Measurements from ENCODE around the gene HMGXB3.
"Not testable (repeated sequence)": the region's sequence is repeated elsewhere in the genome, so short reads cannot be mapped to it uniquely, and the experiment has no call there.

Gene HMGXB3

DNA sequence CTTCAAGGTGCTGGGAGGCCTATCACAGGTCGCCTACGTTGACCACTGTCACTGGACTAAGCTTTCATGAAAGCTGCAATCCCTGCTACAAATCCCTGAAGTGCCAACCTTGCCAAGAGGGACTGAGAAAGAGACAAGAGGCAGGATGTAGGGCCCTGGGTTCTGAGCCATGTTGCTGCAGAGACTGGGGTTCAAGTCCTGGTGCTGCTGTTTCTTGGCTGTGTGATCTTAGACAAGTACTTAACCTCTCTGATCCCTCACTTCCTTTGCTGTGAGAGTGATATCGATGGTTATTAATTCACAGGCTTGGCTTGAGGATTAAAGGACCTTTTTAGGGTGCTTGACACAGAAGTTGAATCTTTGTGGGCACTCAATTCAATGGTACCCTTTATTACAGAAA, 70.3 kb downstream of the HMGXB3 start:
- DNase-seq = no peak

DNA sequence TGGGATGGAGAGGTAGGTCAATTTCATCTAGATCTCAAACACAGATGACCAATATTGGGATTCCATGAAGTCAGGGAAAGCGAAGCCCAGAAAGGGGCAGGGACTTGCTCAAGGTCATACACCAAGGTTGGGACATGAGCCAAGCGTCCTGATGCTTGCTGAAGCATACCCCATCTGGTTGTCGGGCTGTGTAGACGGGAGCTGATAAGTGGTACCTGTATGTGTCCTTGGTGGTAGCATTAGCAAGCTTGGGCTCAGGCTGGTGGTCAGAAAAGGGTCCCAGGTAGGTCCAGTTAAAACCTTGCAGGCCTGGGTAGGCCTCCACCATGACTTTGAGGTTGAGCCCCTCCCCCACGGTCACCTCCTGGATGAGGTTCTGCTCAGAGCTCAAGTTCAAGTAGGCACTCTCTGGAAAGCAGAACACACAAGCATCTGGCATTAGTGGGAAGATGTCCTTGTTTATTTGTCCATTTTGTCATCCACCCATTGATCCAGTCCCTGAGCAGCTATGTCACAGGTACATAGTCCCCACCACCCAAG, 72.6 kb downstream of the HMGXB3 start:
- no peak for DNase-seq

DNA sequence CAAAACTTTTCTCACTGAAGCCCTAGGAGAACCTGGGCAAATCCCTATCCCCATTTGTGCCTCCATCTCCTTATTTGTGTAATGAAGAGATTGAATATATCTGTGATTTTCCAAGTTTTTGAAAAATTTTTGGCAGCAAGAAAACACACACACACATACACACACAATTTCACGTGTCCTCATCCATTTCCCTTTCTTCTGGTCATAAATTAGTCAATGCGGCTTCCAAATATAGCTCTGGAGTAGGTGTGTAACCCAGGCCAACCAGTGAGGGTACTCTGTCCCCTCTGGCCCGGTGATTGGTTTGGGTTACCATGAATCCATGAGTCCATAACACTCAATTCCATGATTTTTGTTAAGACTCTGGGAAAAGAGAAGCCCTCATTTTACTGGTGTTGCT, 73.1 kb downstream of the HMGXB3 start:
- DNase-seq = no peak

DNA sequence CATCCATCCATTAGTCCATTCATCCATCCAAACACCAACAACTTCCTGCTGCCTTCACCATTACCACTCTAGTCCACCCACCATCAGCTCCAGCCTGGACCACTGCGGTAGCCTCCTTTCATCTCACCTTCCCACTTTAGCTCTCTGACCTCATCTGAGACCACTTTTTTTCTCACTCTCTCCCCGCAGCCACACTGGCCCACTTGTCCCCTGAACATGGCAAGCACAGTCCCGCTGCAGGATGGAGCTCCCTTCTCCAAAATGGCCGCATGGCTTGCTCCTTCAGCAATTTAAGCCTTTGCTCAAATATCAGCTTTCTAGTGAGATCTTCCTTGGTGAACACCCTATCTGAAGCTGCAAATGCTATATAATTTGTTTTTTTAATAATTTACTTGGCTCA, 74.7 kb downstream of the HMGXB3 start:
- DNase-seq = no peak

DNA sequence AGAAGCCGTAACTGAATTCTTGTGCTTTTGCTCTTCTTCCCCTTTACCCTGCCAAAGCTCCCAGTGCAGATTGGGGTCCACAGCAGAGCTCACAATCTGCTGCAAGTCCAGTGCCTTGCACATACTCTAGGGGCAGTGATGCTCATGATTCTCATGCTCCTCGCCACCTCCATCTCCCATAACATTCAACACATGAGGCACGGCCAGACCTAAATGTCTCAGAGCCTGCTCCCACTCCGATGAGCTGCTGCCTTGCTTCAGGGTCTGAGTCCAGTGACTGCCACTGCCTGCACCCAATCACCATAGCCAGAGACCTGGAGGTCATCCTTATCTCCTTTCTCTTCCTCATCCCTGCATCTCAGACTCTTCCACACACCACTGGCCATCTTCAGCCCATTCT, 75.3 kb downstream of the HMGXB3 start:
- no peak for DNase-seq

DNA sequence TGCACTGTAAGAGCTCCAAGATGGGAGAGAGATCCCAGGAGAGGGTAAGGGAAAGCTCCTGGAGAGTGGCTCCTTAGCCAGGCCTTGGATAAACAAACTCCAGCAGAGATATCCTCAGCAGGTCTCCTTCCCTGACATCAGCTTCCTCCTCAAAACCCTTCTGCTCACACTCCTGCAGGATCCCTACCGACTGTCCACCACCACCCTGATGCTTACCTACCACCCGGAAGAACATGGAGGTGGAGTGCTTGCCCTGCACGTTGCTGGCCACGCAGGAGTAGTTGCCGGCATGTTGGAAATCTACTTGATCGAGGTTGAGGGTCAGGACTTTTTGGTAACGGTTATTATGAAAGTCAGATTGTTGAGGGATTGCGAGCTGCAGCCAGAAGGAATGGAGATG, 76.5 kb downstream of the HMGXB3 start:
- no peak for DNase-seq

DNA sequence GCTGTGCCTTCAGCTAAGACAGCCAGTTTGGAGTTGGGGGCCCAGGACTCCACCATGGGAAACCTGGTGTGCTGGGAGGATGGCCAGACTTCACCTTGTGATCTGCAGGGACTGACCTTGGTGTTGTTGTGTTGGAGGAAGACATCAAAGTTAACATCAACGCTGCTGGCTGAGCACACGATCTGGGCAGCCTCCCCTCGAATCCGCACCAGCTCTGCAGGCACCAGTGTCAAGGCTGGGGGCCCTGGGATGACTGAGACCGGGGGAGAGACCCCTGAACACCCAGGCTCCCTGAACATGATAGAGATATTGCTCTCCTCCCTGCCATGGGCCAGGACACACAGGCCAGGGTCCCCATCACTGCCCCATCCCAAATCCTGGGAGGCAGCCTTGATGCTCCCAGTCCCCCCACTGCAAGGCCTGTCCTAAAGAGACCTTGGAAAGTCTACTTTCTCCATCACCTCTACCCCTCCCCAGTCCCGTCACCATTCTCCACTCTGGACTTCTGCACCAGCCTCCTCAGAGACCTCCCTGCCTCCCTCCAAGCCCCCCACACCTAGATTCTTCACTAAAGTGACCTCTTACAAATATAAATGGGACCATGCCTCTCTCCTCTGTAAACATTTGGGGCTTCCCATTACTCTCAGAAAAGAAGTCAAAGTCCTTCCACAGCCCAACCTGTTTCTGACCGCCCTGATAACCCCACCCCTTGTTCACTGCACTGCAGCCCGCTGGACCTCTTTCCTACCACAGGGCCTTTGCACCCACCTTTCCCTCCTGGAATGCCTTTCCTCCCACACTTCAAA, 77.7 kb downstream of the HMGXB3 start:
- no peak for DNase-seq

DNA sequence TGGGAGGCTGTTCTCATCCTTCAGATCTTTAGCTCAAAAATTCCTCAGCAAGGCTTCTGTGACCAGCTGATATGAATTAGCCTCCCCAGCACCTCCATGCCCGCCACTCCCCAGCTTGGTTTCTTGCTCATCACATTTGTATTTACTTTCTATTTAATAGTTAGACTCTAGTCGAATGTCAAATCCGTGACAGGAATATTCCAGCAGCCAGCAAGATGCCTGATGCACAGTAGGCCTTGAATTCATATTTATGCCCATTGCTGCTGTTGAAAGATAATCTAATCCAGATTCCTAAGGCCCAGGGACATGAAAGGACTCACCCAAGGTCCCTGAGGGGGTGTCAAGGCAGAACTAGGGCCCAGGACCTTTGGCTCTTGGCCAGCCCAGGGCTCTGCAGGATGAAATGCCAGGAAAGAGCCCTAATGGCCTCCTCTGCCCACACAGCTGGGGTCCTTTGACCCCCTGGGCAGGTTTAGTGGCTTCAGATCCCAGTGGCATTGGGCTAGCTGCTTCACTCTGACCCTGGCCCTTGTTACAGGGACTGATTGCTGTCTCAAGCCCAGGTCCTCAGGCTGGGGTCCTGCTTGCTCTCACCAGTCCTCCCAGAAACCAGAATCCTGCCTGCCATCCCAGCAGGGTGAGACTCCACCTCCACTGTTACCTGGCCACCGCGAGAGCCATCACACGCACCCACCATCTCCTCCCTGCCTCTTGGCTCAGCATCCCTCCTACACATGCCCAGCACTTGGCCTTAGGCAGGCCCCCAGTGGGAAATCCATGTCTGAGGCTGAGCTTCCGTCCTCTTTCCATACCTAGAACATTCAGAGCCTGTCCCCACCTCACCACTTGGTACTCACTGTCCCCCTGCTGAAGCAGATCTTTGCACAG, 78.5 kb downstream of the HMGXB3 start:
- DNase-seq = no peak

DNA sequence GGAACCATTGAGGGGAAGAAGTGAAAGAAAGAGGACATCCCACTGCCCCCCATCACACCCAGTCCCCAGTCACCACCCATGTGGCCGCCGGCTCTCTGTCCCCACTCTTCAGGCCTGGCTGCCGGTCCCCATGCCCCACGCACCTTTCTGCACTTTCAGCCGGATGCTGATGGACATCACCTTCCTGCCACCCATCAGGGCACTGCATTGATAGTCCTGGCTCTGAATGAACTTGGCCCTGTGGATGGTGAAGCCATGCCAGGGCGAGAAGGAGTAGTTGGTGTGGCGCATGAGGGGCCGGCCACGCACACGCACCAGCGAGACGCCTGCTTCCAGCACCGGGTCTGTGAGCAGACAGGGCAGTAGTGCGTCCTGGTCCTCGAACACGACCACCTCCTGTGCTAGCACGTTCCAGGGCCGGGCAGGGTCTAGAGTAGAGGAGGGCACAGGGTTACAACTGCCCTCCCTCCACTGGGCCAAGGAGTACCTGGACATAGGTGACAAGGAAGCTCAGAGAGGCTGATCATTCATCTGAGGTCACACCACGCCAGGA, 79.4 kb downstream of the HMGXB3 start:
- DNase-seq = no peak

DNA sequence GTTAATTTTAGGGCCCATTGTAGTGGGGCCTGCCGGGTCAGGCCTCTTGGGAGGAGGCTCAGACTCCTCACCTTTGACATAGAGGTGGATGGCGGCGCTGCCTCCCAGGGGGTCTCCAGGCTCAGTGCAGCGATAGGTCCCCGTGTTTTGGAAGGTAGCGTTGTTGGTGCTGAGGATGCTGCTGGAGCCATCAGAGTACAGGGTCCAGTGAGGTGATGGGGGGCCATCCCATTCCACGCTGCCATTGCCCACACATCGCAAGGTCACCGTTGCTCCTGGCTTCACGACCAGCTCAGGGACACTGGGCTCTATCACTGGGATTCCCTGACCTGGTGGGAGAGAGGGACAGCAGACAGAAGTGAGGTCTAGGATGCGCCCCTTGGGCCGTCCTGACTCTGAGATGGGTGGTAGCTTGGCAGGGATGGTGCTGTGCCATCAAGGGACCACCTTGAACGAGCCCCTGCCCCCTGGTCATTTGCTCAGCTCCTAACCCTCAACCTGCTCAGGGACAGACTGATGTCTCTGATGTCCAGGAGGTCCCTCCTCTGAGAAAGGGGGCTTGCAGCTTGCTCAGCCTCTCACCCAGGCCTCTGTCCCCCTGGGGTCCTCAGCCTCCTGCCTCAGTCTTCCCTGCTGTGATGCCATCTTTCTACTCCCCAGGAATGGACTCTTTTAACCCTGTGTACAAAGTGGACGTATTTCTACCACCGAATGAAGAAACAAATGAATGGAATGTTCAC, 80.3 kb downstream of the HMGXB3 start:
- DNase-seq = no peak

DNA sequence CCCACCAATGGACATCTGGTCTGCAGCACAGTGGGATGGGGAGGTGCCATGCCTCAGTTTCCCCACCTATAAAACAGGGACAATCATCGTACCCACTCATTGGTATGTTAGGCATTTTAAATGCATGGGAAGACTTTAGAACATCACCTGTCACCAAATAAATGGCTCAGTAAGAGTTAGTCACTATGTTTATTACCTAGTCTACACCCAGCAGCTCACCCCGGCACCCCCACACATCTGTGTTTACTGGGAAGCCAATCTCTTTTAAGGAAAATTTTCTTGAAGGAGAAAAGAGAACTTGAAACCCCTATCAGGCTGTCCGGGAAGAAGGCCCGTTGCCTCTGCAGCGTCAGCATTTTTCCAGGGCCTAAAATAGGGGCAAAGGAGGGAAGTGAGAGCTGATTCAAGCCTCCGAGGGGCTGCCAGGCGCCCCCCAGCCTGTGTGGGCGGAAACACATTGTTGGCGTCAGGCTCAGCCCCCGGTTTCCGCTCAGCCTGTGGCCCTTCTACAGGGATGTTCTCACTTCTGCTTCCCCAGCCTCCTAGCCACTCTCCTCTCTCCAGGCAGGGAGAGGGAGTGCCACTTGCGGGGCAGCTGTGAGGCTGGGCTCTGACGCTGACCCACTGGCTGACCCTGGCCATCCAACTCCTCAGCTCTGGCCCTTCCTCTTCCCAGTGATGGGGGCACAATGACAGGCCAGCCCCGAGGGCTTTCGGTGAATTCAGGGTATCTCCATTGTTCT, 81.2 kb downstream of the HMGXB3 start:
- DNase-seq = no peak

DNA sequence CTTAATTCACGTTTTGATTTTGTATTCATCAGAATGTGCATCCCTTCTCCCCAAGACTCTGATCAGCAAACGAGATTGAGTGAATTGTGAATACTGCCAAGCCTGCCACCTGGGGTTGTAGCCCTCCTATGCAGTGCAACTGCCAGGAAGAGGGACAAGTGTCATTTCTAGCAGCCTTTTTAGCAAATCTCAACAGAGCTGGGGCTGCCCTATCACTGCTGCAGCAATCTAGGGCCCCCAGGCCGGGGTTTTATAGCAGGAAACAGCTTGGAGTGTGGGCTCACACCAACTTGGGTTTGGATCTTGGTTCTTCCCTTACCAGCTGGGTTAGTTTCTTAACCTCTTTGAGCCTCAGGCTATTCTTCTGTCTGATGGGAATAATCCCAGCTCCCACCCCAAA, 81.8 kb downstream of the HMGXB3 start:
- no peak for DNase-seq

DNA sequence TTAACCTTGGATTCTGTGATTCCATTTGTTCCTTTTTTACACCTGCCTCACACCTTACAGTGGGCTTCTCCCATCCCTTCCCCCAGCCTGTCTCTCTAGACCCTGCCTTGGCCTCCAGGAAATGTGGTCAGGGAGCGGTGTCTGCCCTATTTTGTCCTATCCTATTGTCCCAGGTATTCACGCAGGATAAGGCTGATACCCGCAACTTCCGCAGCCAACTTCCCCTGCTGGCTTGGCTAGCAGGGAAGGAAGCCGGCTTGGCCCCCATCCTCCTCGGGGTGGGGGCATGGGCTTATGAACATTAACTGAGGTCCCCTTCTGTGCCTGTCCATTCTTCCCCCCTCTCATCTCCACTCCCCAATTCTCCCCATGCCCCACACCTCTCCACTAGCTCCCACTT, 82.3 kb downstream of the HMGXB3 start:
- no peak for DNase-seq

DNA sequence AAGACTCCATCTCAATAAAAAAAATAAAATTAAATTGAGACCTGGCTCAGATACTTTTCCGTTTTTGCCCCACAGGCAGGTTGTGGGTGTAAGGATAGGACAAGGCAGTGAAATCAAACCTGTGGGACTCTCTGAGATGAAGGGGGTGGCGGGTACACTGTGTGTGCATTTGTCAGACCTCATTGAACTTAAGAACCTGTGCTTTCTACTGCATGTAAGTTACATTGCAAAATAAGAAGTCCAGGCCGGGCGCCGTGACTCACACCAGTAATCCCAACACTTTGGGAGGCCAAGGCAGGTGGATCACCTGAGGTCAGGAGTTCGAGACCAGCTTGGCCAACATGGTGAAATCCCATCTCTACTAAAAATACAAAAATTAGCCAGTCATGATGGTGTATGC, 84.2 kb downstream of the HMGXB3 start:
- DNase-seq = not testable (repeated sequence)

DNA sequence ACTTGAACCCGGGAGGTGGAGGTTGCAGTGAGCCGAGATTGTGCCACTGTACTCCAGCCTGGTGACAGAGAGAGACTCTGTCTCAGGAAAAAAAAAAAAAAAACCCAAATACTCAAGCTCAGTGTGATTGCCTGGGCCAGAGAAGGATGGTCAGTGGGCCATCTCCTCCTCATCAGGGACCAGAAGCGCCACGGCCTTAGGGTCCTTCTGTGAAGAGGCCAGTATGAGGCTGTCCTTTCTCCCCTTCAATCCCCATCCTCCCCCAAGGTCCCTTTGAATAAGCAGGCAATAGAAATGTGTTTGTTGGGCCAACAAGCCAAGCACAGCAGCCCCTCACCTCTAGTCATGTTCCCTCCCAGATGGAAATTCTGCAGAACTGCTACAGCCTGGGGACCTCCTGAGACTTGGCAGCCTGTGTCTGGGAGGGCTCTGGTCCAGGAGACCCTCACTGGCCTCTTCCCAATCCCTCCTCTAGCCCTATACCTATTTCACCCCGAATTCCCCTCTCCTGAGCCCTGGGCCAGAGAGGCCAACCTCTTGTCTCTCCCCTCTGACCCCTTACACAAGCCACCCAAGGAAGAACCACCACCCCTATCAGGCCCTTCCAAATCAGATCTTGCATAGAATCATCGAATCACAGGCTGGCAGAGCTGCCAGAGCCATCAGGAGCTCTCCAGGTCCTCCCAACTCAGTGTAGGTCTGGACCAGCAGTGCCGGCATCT, 84.8 kb downstream of the HMGXB3 start:
- DNase-seq = no peak

DNA sequence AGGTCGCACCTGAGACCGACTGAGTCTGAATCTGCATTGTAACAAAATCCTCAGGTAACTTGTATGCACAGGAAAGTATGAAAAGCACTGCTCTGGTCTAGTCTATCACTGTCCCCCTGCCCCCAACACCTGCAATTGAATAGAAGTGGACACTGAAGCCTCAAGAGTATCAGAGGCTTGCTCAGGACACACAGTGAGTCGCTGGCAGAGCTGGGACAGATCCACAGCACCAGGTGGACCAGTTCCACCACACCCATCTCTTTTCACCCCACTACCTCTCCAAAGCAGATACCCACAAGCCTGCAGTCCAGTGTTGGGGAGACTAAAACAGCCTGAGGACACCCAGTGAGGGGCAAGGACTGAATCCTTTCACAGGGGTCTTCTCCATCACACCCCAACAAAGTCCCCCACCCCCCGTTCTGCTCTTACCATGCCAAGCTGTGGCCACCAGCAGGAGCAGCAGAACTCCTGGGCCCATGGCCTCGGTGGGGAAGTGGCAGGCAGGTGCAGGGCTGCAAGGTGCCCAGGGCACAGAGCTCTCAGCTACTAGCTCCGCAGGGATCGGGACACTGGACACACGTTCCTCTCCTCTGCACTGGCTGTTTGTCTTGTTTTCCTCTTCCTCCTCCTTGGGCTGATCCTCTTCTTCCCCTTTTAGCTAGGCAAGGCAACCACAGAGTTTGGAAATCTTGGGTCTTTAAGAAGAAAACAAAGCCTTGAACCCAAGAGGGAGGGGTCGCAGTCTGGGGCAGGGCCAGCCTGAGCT, 85.6 kb downstream of the HMGXB3 start, which contains the start of gene CSF1R:
Gene CSF1R, minus strand, starts transcription at position 605 of the 766 bp plus-strand sequence. Its CDS starts 127 bp downstream, at position 478.
- DNase-seq = no peak

DNA sequence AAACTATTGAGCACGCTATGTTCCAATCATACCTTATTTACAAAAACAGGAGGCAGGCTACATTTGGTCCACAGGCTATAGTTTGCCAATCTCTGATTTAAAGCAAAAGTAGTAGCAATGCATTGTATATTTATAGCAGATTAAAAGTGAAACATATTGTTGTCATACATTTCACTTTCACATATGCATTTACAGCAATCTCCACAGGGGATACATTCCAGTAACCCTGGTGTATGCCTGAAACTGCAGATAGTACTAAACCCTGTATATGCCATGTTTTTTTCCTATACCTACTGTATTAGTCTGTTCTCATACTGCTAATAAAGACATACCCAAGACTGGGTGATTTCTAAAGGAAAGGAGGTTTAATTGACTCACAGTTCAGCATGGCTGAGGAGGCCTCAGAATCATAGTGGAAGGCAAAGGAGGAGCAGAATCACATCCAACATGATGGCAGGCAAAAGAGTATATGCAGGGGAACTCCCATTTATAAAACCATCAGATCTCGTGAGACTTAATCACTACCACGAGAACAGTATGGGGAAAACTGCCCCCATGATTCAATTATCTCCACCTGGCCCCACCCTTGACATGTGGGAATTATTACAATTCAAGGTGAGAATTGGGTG, 91.7 kb downstream of the HMGXB3 start:
- no peak for DNase-seq

DNA sequence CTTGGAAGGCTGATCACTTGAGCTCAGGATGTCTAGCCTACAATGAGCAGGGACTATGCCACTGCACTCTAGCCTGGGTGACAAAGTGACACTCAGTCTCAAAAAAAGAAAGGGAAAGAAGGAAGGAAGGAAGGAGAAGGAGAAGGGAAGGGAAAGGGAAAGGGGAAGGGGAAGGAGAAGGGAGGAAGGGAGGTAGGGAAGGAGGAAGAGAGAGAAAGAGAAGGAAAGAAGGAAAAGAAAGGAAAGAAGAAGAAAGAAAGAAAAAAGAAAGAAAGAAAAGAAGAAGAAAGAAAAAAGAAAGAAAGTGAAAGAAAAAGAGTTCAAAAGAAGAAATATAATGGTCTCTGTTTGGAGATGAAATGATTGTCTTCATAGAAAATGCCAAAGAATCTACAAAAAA, 96.6 kb downstream of the HMGXB3 start:
- DNase-seq = no peak

DNA sequence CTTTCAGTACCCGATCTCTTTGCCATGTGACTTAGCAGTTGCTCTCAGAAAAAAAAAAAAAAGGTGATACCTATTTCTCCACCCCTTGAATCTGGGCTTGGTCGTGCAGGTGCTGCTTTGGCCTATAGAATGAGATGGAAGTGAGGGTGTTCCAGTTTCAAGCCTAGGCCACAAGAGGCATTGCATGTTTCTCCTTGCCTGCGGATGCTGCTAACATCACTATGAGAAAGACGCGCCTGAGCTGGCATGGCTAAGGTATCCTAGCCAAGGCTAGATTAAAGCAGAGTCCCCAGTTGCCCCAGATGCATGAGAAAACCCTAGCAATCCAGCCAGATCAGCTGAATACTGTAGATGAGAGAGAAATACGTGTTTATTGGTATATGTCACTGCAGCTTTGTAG, 100.5 kb downstream of the HMGXB3 start:
- DNase-seq = no peak
